GM23338 (cell line): ENCODE data around the gene CCN5. TPM values are rescaled to one million over a fixed set of nuclear protein-coding genes. Genes with fewer than 3 reads are reported as not detected.

ENCODE experiments used
- ATAC-seq: fragments of 200-7000 bp; cut with Tn5 transposase; 3 replicates; pipeline ENCODE4 v1.9.1; 2020
- DNase-seq: peaks from one replicate; pipeline ENCODE4 v3.0.0-alpha.2; 2015; ENCODE audit warnings: low spot score
- H2AFZ ChIP-seq: fragments of 200-600 bp; sonication (generic); 2 replicates; pipeline ENCODE4 v1.8.0; 2016; ENCODE audit warnings: antibody characterized with exemption, mild to moderate bottlenecking, moderate library complexity
- H3F3A ChIP-seq: fragments of 200-600 bp; sonication (generic); replicated peaks from 2 replicates; pipeline ENCODE4 v1.8.0; 2017; ENCODE audit warnings: antibody characterized with exemption, mixed run types, low read depth
- H3K27ac ChIP-seq: fragments of 200-600 bp; sonication (generic); 2 replicates; pipeline ENCODE4 v1.6.1; 2016; ENCODE audit warnings: low read depth
- H3K27me3 ChIP-seq: fragments of 200-600 bp; sonication (generic); 2 replicates; pipeline ENCODE4 v1.8.0; 2016; ENCODE audit warnings: mild to moderate bottlenecking, mixed run types, moderate library complexity; ENCODE audit not compliant: insufficient read depth
- H3K36me3 ChIP-seq: fragments of 200-600 bp; sonication (generic); 2 replicates; pipeline ENCODE4 v1.8.0; 2016; ENCODE audit warnings: mild to moderate bottlenecking; ENCODE audit not compliant: insufficient read depth
- H3K4me1 ChIP-seq: fragments of 200-600 bp; sonication (generic); 2 replicates; pipeline ENCODE4 v1.8.0; 2016; ENCODE audit warnings: mild to moderate bottlenecking, moderate library complexity; ENCODE audit not compliant: insufficient read depth
- H3K4me2 ChIP-seq: fragments of 200-600 bp; sonication (generic); 2 replicates; pipeline ENCODE4 v1.7.1; 2017; ENCODE audit warnings: mixed run types
- H3K4me3 ChIP-seq: fragments of 200-600 bp; sonication (generic); 2 replicates; pipeline ENCODE4 v1.6.1; 2016; ENCODE audit warnings: mixed run types
- H3K79me2 ChIP-seq: fragments of 200-600 bp; sonication (generic); replicated peaks from 2 replicates; pipeline ENCODE4 v1.8.0; 2017; ENCODE audit warnings: mild to moderate bottlenecking; ENCODE audit not compliant: insufficient read depth
- H3K9me2 ChIP-seq: fragments of 200-600 bp; sonication (generic); 2 replicates; pipeline ENCODE4 v1.8.0; 2017; ENCODE audit not compliant: insufficient read depth
- H4K20me1 ChIP-seq: fragments of 200-600 bp; sonication (generic); replicated peaks from 2 replicates; pipeline ENCODE4 v1.8.0; 2017; ENCODE audit warnings: mild to moderate bottlenecking; ENCODE audit not compliant: insufficient read depth
- H3K27ac Mint-ChIP-seq: 2 replicates; pipeline ENCODE4 v1.8.0; 2020; ENCODE audit warnings: inconsistent platforms, mild to moderate bottlenecking, moderate library complexity, mixed read lengths
- H3K27me3 Mint-ChIP-seq: 3 replicates; pipeline ENCODE4 v1.8.0; 2022; ENCODE audit warnings: low read depth, mild to moderate bottlenecking, moderate library complexity, mixed read lengths, inconsistent platforms; ENCODE audit not compliant: insufficient read depth, poor library complexity
- H3K36me3 Mint-ChIP-seq: 3 replicates; pipeline ENCODE4 v1.8.0; 2021; ENCODE audit warnings: low read depth, mild to moderate bottlenecking, inconsistent platforms, moderate library complexity, mixed read lengths
- H3K4me1 Mint-ChIP-seq: 3 replicates; pipeline ENCODE4 v1.8.0; 2020; ENCODE audit warnings: mild to moderate bottlenecking, inconsistent platforms, mixed read lengths
- H3K4me3 Mint-ChIP-seq: 3 replicates; pipeline ENCODE4 v1.8.0; 2021; ENCODE audit warnings: moderate library complexity, mild to moderate bottlenecking, inconsistent platforms, mixed read lengths
- H3K9me3 Mint-ChIP-seq: 3 replicates; pipeline ENCODE4 v1.8.0; 2020; ENCODE audit warnings: moderate library complexity, mild to moderate bottlenecking, inconsistent platforms, mixed read lengths
- POLR2AphosphoS5 ChIP-seq: IDR thresholded peaks from 2 replicates; pipeline ENCODE4 v1.6.1; 2016; ENCODE audit warnings: antibody characterized with exemption, low read depth
- polyA plus RNA-seq: library from polyadenylated mRNA; unstranded; fragments of >200 nt; fragmentation: Nextera tagmentation; extraction: Ambion mirVana; gene quantifications from 2 replicates; pipeline ENCODE4 v1.2.1, GENCODE V29; 2016
- total RNA-seq: library from RNA; depleted of rRNA; stranded (reverse); fragments of >200 nt; shearing (Covaris generic); gene quantifications from 2 replicates; pipeline ENCODE4 v1.2.3, GENCODE V29; 2014
- TF ChIP-seq, protein P1 (sequence below), 2 experiments: fragments of 200-600 bp in 1 of 2; sonication (generic) in 1 of 2; conservative IDR thresholded peaks; 2 replicates each; pipeline versions ENCODE4 v1.5.1 to v1.6.1; 2016 to 2017; ENCODE audit warnings: antibody characterized with exemption in 2 of 2, low read depth in 2 of 2, mild to moderate bottlenecking in 2 of 2, moderate library complexity in 1 of 2
- TF ChIP-seq, protein P2 (sequence below): IDR thresholded peaks from one replicate; pipeline ENCODE4 v1.6.1; 2018; ENCODE audit warnings: antibody characterized with exemption; ENCODE audit not compliant: unreplicated experiment
- TF ChIP-seq, protein P3 (sequence below): IDR thresholded peaks from 2 replicates; pipeline ENCODE4 v1.6.1; 2016; ENCODE audit warnings: antibody characterized with exemption

Gene CCN5
- total and polyA plus RNA-seq, 2 experiments from 2014 or later: not detected

DNA sequence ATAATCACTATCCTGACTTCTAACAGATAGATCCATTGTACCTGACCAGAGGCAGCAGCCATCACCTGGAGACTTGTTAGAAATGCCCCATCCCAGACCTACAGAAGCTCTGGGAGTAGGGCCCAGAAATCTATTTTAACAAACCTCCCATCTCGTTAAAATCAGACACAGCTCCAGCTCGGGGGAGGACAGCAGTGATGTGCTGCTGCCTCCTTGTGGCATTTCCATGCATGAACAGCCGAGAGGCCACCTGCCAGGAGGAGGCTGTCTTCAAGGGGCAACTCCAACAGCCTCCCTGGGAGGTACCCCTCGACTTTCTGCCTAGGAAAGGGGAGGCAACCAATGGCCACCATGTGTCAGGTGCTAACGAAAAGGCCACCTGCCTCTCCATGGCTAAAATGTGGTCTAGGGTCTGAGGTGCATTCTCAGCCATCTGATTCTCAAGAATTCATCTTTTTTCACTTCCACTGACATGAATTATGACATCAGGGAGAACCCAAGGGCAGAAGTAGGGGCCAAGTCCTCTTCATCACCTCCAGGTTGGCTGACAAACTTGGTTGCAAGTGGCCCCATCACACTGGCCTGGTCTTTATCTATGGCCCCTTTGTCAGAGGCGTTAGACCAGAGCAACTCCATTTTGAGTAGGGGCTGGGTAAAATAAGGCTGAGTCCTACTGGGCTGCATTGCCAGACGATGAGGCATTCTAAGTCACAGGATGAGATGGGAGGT, 18.3 kb downstream of the CCN5 start:
- no peaks in the 10 kb centered on the region; the same call in 2 of the 3 replicates for H3K9me3 Mint-ChIP-seq
- H3K9me2 ChIP-seq: no peaks in the 10 kb centered on the region
- no peak overlapping the region for H3K4me3 ChIP-seq
- ATAC-seq (peak; percentile 59), DNase-seq (peak; percentile 88)
- H3K27me3 Mint-ChIP-seq: peaks cover 4% of the 10 kb centered on the region
- no peak overlapping the region for H3K27ac Mint-ChIP-seq
- TF ChIP-seq POLR2AphosphoS5: no peak
- TF ChIP-seq, protein P1, sequence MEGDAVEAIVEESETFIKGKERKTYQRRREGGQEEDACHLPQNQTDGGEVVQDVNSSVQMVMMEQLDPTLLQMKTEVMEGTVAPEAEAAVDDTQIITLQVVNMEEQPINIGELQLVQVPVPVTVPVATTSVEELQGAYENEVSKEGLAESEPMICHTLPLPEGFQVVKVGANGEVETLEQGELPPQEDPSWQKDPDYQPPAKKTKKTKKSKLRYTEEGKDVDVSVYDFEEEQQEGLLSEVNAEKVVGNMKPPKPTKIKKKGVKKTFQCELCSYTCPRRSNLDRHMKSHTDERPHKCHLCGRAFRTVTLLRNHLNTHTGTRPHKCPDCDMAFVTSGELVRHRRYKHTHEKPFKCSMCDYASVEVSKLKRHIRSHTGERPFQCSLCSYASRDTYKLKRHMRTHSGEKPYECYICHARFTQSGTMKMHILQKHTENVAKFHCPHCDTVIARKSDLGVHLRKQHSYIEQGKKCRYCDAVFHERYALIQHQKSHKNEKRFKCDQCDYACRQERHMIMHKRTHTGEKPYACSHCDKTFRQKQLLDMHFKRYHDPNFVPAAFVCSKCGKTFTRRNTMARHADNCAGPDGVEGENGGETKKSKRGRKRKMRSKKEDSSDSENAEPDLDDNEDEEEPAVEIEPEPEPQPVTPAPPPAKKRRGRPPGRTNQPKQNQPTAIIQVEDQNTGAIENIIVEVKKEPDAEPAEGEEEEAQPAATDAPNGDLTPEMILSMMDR (conservative IDR thresholded peaks at IDR 0.05; ENCODE audit: low read depth in 2 of 2): peak; percentile 88 to 97
- H2AFZ ChIP-seq: no peak overlapping the region
- H3K27me3 ChIP-seq: no peaks in the 10 kb centered on the region
- peaks cover 13% of the 10 kb centered on the region; the same call in 1 of the 2 replicates for H3K4me1 ChIP-seq
- H3K4me3 Mint-ChIP-seq: no peak overlapping the region
- peaks cover 45% of the 10 kb centered on the region for H3K4me1 Mint-ChIP-seq
- no peak overlapping the region for H3K27ac ChIP-seq
- H3K36me3 Mint-ChIP-seq: peaks cover under 1% of the 10 kb centered on the region; the same call in 1 of the 3 replicates
- no peaks in the 10 kb centered on the region for H3K36me3 ChIP-seq
- H4K20me1 ChIP-seq: no peaks in the 10 kb centered on the region
- H3K79me2 ChIP-seq: no peaks in the 10 kb centered on the region
- no peaks in the 10 kb centered on the region for H3F3A ChIP-seq
- H3K4me2 ChIP-seq: no peak overlapping the region

DNA sequence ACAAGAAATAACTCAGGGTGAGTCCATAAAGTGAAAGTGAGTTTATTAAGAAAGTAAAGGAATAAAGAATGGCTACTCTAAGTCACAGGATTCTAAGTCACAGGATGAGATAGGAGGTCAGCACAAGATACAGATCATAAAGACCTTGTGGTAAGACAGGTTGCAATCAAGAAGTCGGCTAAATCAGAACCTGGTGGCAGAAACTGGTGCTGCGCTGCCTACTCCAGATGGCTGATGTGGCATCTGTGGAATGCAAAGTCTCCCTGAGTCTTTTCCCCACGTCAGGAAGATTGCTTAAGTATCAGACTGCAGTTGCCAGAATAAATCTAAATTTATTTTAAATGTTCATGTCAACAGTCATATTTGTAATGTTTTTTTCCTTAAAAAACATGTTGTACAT, 19.8 kb downstream of the CCN5 start:
- no peaks in the 10 kb centered on the region for H3F3A ChIP-seq

More for the DNA sequence above, 19.8 kb downstream of the CCN5 start:
- Histone ChIP-seq H2AFZ (no peak overlapping the region), H3K9me2 (no peaks in the 10 kb centered on the region), H3K36me3 (no peaks in the 10 kb centered on the region), H3K79me2 (no peaks in the 10 kb centered on the region), H3K27me3 (no peaks in the 10 kb centered on the region), H3K4me2 (no peak overlapping the region), H4K20me1 (no peaks in the 10 kb centered on the region), H3K4me3 (no peak overlapping the region), H3K27ac (no peak overlapping the region), H3K4me1 (no peaks in the 10 kb centered on the region)
- H3K27me3 Mint-ChIP-seq: peaks cover 4% of the 10 kb centered on the region
- TF ChIP-seq, protein P2, sequence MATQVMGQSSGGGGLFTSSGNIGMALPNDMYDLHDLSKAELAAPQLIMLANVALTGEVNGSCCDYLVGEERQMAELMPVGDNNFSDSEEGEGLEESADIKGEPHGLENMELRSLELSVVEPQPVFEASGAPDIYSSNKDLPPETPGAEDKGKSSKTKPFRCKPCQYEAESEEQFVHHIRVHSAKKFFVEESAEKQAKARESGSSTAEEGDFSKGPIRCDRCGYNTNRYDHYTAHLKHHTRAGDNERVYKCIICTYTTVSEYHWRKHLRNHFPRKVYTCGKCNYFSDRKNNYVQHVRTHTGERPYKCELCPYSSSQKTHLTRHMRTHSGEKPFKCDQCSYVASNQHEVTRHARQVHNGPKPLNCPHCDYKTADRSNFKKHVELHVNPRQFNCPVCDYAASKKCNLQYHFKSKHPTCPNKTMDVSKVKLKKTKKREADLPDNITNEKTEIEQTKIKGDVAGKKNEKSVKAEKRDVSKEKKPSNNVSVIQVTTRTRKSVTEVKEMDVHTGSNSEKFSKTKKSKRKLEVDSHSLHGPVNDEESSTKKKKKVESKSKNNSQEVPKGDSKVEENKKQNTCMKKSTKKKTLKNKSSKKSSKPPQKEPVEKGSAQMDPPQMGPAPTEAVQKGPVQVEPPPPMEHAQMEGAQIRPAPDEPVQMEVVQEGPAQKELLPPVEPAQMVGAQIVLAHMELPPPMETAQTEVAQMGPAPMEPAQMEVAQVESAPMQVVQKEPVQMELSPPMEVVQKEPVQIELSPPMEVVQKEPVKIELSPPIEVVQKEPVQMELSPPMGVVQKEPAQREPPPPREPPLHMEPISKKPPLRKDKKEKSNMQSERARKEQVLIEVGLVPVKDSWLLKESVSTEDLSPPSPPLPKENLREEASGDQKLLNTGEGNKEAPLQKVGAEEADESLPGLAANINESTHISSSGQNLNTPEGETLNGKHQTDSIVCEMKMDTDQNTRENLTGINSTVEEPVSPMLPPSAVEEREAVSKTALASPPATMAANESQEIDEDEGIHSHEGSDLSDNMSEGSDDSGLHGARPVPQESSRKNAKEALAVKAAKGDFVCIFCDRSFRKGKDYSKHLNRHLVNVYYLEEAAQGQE: no peak
- no peak for TF ChIP-seq POLR2AphosphoS5
- TF ChIP-seq, protein P3, sequence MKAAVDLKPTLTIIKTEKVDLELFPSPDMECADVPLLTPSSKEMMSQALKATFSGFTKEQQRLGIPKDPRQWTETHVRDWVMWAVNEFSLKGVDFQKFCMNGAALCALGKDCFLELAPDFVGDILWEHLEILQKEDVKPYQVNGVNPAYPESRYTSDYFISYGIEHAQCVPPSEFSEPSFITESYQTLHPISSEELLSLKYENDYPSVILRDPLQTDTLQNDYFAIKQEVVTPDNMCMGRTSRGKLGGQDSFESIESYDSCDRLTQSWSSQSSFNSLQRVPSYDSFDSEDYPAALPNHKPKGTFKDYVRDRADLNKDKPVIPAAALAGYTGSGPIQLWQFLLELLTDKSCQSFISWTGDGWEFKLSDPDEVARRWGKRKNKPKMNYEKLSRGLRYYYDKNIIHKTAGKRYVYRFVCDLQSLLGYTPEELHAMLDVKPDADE: no peak
- TF ChIP-seq, protein P1 (conservative IDR thresholded peaks at IDR 0.05; ENCODE audit: low read depth in 2 of 2): no peak; a peak in 2 of 4 replicates
- H3K9me3 Mint-ChIP-seq: no peaks in the 10 kb centered on the region; the same call in 1 of the 3 replicates
- H3K4me1 Mint-ChIP-seq: peaks cover 31% of the 10 kb centered on the region
- no peak overlapping the region for H3K4me3 Mint-ChIP-seq
- peaks cover 4% of the 10 kb centered on the region; the same call in 1 of the 3 replicates for H3K36me3 Mint-ChIP-seq
- no peak overlapping the region for H3K27ac Mint-ChIP-seq
- DNase-seq (peak; percentile 82), ATAC-seq (peak; percentile 11)
